HepG2 (cell line): ENCODE results near the gene SSR2. TPM values are rescaled to one million over a fixed set of nuclear protein-coding genes. Genes with fewer than 3 reads are reported as not detected.

ENCODE experiments used
- ATF6 ChIP-seq: sonication (generic); formaldehyde crosslinking; conservative IDR thresholded peaks from 2 replicates; pipeline ENCODE4 v1.4.0; 2020; ENCODE audit warnings: missing genetic modification reagents
- FOXM1 ChIP-seq: sonication (generic); formaldehyde crosslinking; IDR thresholded peaks from 2 replicates; pipeline ENCODE4 v1.5.0; 2020; ENCODE audit warnings: missing genetic modification reagents
- FOXP4 ChIP-seq: sonication (generic); formaldehyde crosslinking; IDR thresholded peaks from 2 replicates; pipeline ENCODE4 v1.4.0; 2020; ENCODE audit warnings: missing genetic modification reagents
- HHEX ChIP-seq: IDR thresholded peaks from 2 replicates; pipeline ENCODE4 v1.6.1; 2016; ENCODE audit warnings: control low read depth
- JUND ChIP-seq: sonication (generic); formaldehyde crosslinking; IDR thresholded peaks from 2 replicates; pipeline ENCODE4 v1.8.0; 2022; ENCODE audit warnings: mild to moderate bottlenecking, missing genetic modification reagents
- NPAS2 ChIP-seq: sonication (generic); formaldehyde crosslinking; IDR thresholded peaks from 2 replicates; pipeline ENCODE4 v1.8.0; 2022; ENCODE audit warnings: mild to moderate bottlenecking, missing genetic modification reagents, borderline replicate concordance
- POLR2G ChIP-seq: fragments of 200-400 bp; formaldehyde crosslinking; IDR thresholded peaks from 2 replicates; pipeline ENCODE4 v1.6.1; 2018; ENCODE audit warnings: mild to moderate bottlenecking, low read depth, low read length, moderate library complexity
- RBFOX2 ChIP-seq: fragments of 200-400 bp; formaldehyde crosslinking; IDR thresholded peaks from 2 replicates; pipeline ENCODE4 v1.6.1; 2017; ENCODE audit warnings: low read depth, mild to moderate bottlenecking, low read length
- SMAD1 ChIP-seq: sonication (generic); formaldehyde crosslinking; IDR thresholded peaks from 2 replicates; pipeline ENCODE4 v1.4.0; 2020; ENCODE audit warnings: missing genetic modification reagents, low read depth, mild to moderate bottlenecking, borderline replicate concordance
- SMARCC2 ChIP-seq: fragments of 450-650 bp; IDR thresholded peaks from 2 replicates; pipeline ENCODE4 v1.6.1; 2017; ENCODE audit warnings: antibody characterized with exemption, mild to moderate bottlenecking
- TAF15 ChIP-seq: fragments of 200-400 bp; formaldehyde crosslinking; IDR thresholded peaks from one replicate; pipeline ENCODE4 v1.6.1; 2018; ENCODE audit warnings: mild to moderate bottlenecking, low read depth, low read length; ENCODE audit not compliant: poor library complexity, severe bottlenecking
- TSC22D2 ChIP-seq: sonication (generic); formaldehyde crosslinking; IDR thresholded peaks from 2 replicates; pipeline ENCODE4 v1.5.1; 2020; ENCODE audit warnings: missing genetic modification reagents, mild to moderate bottlenecking, borderline replicate concordance
- ZFX ChIP-seq: sonication (generic); formaldehyde crosslinking; IDR thresholded peaks from 2 replicates; pipeline ENCODE4 v1.4.0; 2020; ENCODE audit warnings: mild to moderate bottlenecking, low read depth, missing genetic modification reagents, moderate library complexity
- ZMYM2 ChIP-seq: sonication (generic); formaldehyde crosslinking; IDR thresholded peaks from 2 replicates; pipeline ENCODE4 v1.8.0; 2022; ENCODE audit warnings: mild to moderate bottlenecking, missing genetic modification reagents
- ZNF761 ChIP-seq: sonication (generic); formaldehyde crosslinking; conservative IDR thresholded peaks from 2 replicates; pipeline ENCODE4 v1.4.0; 2020; ENCODE audit warnings: mild to moderate bottlenecking, missing genetic modification reagents
- polyA plus RNA-seq, 8 experiments: library from polyadenylated mRNA; depleted of rRNA in 3 of 8; stranded (reverse) in 7 of 8; unstranded in 1 of 8; fragments of >200 nt; fragmentation: Illumina TruSeq in 4 of 8; extraction: Trizol in 4 of 8; gene quantifications; 2 replicates each; pipeline versions ENCODE4 v1.2.1 to v1.2.3, GENCODE V29; 2011 to 2016; ENCODE audit warnings: low read depth in 4 of 8, missing spikeins in 1 of 8, mixed read lengths in 1 of 8; ENCODE audit not compliant: insufficient read depth in 1 of 8
- total RNA-seq, 5 experiments: library from RNA; depleted of rRNA; stranded (reverse); fragments of >200 nt; fragmentation: Illumina TruSeq; extraction: Trizol; gene quantifications; 2 replicates each; pipeline ENCODE4 v1.2.3, GENCODE V29; 2016; ENCODE audit warnings: low read depth in 1 of 5
- TF ChIP-seq, protein P1 (sequence below): sonication (generic); formaldehyde crosslinking; conservative IDR thresholded peaks from 2 replicates; pipeline ENCODE4 v1.8.1; 2023; ENCODE audit warnings: missing genetic modification reagents
- TF ChIP-seq, protein P2 (sequence below): sonication (generic); formaldehyde crosslinking; IDR thresholded peaks from 2 replicates; pipeline ENCODE4 v1.4.0; 2020; ENCODE audit warnings: missing genetic modification reagents, borderline replicate concordance
- TF ChIP-seq, protein P3 (sequence below): sonication (generic); formaldehyde crosslinking; IDR thresholded peaks from 2 replicates; pipeline ENCODE4 v1.8.0; 2022; ENCODE audit warnings: missing genetic modification reagents, low read depth, mild to moderate bottlenecking, borderline replicate concordance
- TF ChIP-seq, protein P4 (sequence below): sonication (generic); formaldehyde crosslinking; IDR thresholded peaks from 2 replicates; pipeline ENCODE4 v1.5.1; 2020; ENCODE audit warnings: missing genetic modification reagents, mild to moderate bottlenecking, borderline replicate concordance

SSR2 gene
- total and polyA plus RNA-seq, 2 of the 13 experiments (the other 11 are each of a cell fraction or from before 2014, with no cell fraction given) = 284 to 461 TPM

DNA sequence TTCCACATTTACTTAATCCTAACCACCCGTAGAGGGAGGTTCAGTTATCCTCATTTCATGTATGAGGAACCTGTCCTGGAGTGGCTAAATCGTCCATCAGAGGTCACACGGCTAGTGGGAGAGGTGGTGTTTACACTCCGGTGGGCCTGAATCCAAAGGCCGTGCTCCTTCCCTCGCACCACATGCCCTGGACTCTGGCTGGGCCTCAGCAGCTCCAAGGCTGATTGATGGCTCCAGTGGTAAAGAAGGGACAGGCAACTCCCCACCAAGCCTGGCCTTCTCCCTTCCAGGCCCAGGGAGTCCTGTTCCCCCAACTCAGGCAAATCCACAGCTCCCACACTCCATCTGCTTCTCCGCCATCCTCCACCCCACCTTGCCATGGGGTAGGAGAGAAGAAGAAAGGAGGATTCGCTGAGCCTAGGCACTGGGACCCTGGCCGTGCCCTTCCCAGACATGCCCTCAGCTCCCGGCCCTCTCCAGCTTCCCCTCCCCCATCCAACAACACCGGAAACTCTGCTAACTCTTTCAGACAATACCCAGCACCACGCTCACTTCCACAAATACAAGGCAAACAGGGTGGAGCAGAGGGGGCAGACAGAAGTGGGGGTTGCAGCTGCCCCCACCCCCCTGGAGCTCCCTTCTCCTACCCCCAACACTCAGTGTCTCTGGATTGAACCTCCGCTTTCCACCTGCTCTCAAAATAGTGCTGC, 53.3 kb downstream of the SSR2 start (continued):
- peak; percentile 31 for TF ChIP-seq FOXP4
- TF ChIP-seq, protein P1, sequence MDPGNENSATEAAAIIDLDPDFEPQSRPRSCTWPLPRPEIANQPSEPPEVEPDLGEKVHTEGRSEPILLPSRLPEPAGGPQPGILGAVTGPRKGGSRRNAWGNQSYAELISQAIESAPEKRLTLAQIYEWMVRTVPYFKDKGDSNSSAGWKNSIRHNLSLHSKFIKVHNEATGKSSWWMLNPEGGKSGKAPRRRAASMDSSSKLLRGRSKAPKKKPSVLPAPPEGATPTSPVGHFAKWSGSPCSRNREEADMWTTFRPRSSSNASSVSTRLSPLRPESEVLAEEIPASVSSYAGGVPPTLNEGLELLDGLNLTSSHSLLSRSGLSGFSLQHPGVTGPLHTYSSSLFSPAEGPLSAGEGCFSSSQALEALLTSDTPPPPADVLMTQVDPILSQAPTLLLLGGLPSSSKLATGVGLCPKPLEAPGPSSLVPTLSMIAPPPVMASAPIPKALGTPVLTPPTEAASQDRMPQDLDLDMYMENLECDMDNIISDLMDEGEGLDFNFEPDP (CRISPR knock-in tag) = no peak
- no peak for TF ChIP-seq RBFOX2
- no peak for TF ChIP-seq SMARCC2
- TF ChIP-seq HHEX = no peak
- no peak for TF ChIP-seq NPAS2 (CRISPR knock-in tag)
- TF ChIP-seq JUND = no peak
- TF ChIP-seq, protein P2, sequence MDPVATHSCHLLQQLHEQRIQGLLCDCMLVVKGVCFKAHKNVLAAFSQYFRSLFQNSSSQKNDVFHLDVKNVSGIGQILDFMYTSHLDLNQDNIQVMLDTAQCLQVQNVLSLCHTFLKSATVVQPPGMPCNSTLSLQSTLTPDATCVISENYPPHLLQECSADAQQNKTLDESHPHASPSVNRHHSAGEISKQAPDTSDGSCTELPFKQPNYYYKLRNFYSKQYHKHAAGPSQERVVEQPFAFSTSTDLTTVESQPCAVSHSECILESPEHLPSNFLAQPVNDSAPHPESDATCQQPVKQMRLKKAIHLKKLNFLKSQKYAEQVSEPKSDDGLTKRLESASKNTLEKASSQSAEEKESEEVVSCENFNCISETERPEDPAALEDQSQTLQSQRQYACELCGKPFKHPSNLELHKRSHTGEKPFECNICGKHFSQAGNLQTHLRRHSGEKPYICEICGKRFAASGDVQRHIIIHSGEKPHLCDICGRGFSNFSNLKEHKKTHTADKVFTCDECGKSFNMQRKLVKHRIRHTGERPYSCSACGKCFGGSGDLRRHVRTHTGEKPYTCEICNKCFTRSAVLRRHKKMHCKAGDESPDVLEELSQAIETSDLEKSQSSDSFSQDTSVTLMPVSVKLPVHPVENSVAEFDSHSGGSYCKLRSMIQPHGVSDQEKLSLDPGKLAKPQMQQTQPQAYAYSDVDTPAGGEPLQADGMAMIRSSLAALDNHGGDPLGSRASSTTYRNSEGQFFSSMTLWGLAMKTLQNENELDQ (CRISPR knock-in tag) = no peak
- TF ChIP-seq ATF6 (CRISPR knock-in tag) = no peak
- 0 out of 2 replicates have a peak, but pooled peaks have one; percentile 46 for TF ChIP-seq ZNF761 (CRISPR knock-in tag)
- peak; percentile 97 for TF ChIP-seq ZFX
- TF ChIP-seq, protein P3, sequence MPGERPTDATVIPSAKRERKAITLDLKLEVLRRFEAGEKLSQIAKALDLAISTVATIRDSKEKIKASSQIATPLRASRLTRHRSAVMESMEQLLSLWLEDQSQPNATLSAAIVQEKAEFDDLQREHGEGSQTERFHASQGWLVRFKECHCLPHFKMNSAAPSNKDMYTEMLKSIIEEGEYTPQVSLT (CRISPR knock-in tag) = no peak
- TF ChIP-seq, protein P4, sequence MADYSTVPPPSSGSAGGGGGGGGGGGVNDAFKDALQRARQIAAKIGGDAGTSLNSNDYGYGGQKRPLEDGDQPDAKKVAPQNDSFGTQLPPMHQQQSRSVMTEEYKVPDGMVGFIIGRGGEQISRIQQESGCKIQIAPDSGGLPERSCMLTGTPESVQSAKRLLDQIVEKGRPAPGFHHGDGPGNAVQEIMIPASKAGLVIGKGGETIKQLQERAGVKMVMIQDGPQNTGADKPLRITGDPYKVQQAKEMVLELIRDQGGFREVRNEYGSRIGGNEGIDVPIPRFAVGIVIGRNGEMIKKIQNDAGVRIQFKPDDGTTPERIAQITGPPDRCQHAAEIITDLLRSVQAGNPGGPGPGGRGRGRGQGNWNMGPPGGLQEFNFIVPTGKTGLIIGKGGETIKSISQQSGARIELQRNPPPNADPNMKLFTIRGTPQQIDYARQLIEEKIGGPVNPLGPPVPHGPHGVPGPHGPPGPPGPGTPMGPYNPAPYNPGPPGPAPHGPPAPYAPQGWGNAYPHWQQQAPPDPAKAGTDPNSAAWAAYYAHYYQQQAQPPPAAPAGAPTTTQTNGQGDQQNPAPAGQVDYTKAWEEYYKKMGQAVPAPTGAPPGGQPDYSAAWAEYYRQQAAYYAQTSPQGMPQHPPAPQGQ (CRISPR knock-in tag) = no peak
- no peak for TF ChIP-seq TAF15
- peak; percentile 72 for TF ChIP-seq ZMYM2 (CRISPR knock-in tag)
- TF ChIP-seq SMAD1 = no peak
- TF ChIP-seq TSC22D2 (CRISPR knock-in tag) = no peak
- TF ChIP-seq FOXM1 = no peak
- TF ChIP-seq POLR2G = no peak
